HG03457 (cell line): ENCODE results near the gene ACAD11.

Experiments used
- ATAC-seq: cut with Tn5 transposase; IDR thresholded peaks from one replicate; pipeline ENCODE4 v1.9.1; 2021; ENCODE audit warnings: moderate number of reproducible peaks; ENCODE audit not compliant: unreplicated experiment

ACAD11 gene

GRCh38 chr3:132659365-132660051 is at the start of gene ACAD11:
ACAD11 (minus strand) TSS chr3:132659809; CDS start chr3:132659751, 58 bp downstream.
- ATAC-seq, result peak; percentile 48

- ATAC-seq, result no peak
Measured at GRCh38 chr3:132703733-132704132, 44.1 kb upstream of the ACAD11 start.

GRCh38 chr3:132695422-132695821 is 35.8 kb upstream of the ACAD11 start:
- ATAC-seq, result no peak

- ATAC-seq, result no peak
Measured at GRCh38 chr3:132694991-132695390, 35.4 kb upstream of the ACAD11 start.

GRCh38 chr3:132690040-132690439 is 30.4 kb upstream of the ACAD11 start:
- no peak for ATAC-seq

- ATAC-seq, result no peak
Measured at GRCh38 chr3:132682201-132682600, 22.6 kb upstream of the ACAD11 start.

GRCh38 chr3:132681421-132681820 is 21.8 kb upstream of the ACAD11 start:
- no peak for ATAC-seq

- no peak for ATAC-seq
Measured at GRCh38 chr3:132679911-132680310, 20.3 kb upstream of the ACAD11 start.

- no peak for ATAC-seq
Measured at GRCh38 chr3:132675408-132675807, 15.8 kb upstream of the ACAD11 start.

- no peak for ATAC-seq
Measured at GRCh38 chr3:132669256-132669777, 9.7 kb upstream of the ACAD11 start.

- no peak for ATAC-seq
Measured at GRCh38 chr3:132665230-132665745, 5.7 kb upstream of the ACAD11 start.

- no peak for ATAC-seq
Measured at GRCh38 chr3:132662212-132662611, 2.6 kb upstream of the ACAD11 start.

GRCh38 chr3:132661101-132661500 is 1.5 kb upstream of the ACAD11 start:
- ATAC-seq, result no peak

GRCh38 chr3:132660811-132661070 is 1.1 kb upstream of the ACAD11 start:
- ATAC-seq, result no peak

GRCh38 chr3:132660052-132660810 is 622 bp upstream of the ACAD11 start, which contains the start of gene UBA5:
UBA5 (plus strand) TSS chr3:132660329; CDS start chr3:132660538, 209 bp downstream.
- ATAC-seq, result peak; percentile 60

GRCh38 chr3:132659000-132659364 is 627 bp downstream of the ACAD11 start:
- ATAC-seq, result no peak

GRCh38 chr3:132657869-132658747 is 1.5 kb downstream of the ACAD11 start:
- ATAC-seq, result no peak

GRCh38 chr3:132655471-132655870 is 4.1 kb downstream of the ACAD11 start:
- ATAC-seq, result no peak

- ATAC-seq, result no peak
Measured at GRCh38 chr3:132654721-132655120, 4.9 kb downstream of the ACAD11 start.

- ATAC-seq, result no peak
Measured at GRCh38 chr3:132654190-132654589, 5.4 kb downstream of the ACAD11 start.

- no peak for ATAC-seq
Measured at GRCh38 chr3:132652640-132653270, 6.9 kb downstream of the ACAD11 start.
